Fibroblast of the aortic adventitia (primary cell): ENCODE results near the gene PDIK1L. TPM values are rescaled to one million over a fixed set of nuclear protein-coding genes. Genes with fewer than 3 reads are reported as not detected.

Experiments used
- DNase-seq: peaks from one replicate; pipeline ENCODE4 v3.0.0-alpha.2; 2010; ENCODE audit warnings: low read depth
- H3K4me3 ChIP-seq: 2 replicates; pipeline ENCODE4 v1.5.1; 2011; ENCODE audit warnings: low read depth, mild to moderate bottlenecking, control low read depth, low read length, moderate library complexity
- CTCF ChIP-seq: IDR thresholded peaks from 2 replicates; pipeline ENCODE4 v1.5.1; 2011; ENCODE audit warnings: mild to moderate bottlenecking, low read length, control low read depth, inconsistent platforms; ENCODE audit not compliant: insufficient read depth
- total RNA-seq: library from RNA; depleted of rRNA; stranded (reverse); fragments of >200 nt; gene quantifications from 2 replicates; pipeline ENCODE4 v1.2.3, GENCODE V29; 2012; ENCODE audit warnings: low replicate concordance

Gene PDIK1L
- total RNA-seq, 1 donor: 10.1 TPM

DNA sequence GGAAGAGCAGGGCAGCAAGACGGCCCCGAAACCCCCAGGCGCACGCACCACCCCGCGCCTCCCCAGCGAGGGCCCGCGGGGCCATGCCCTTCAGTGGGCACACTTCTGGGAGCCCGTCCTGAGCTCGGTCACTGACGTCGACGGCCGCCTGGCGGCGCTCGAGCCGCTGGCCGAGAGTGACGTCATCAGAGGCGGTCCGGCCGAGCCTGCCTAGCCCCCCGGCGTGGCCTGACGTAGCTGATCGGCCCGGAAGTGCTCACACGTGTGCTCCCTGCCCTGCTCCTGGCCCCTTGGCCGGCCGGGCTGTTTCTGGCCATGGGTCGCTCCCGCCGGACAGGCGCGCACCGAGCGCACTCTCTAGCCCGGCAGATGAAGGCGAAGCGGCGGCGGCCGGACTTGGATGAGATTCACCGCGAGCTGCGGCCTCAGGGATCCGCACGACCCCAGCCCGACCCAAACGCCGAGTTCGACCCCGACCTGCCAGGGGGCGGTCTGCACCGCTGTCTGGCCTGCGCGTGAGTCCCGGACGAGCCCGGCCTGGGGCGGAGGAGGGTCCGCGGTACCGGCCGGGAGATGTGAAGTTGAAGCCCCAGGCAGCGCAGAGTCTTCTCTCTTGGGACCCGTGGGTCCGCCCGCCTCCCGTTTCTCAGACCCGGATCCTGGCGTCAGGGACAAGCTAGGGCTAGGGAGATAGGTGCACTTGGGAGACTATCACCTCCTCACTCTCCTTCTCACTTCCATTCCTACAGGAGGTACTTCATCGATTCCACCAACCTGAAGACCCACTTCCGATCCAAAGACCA, 58.2 kb downstream of the PDIK1L start, which contains the start of gene ZNF593:
Gene ZNF593 (plus strand): TSS at position 240 of the 803 bp plus-strand sequence. CDS start 76 bp downstream, at position 316.
- peak within 1 kb of the TSS; percentile 89 for H3K4me3 ChIP-seq
- DNase-seq: peak; percentile 87
- TF ChIP-seq CTCF: peak; percentile 82

DNA sequence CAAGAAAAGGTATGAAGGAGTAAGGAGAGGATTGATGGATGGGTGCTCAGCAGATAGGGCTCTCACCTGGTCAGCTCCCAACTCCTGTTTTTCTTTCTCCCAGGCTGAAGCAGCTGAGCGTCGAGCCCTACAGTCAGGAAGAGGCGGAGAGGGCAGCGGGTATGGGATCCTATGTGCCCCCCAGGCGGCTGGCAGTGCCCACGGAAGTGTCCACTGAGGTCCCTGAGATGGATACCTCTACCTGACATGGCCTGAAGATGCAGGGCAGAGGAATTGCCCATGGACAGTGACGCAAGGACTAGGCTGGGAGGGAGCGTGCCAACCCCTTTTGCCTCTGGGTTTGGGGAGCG, 58.8 kb downstream of the PDIK1L start:
- no peak for DNase-seq
- peak overlapping the region; percentile 89 for H3K4me3 ChIP-seq
- TF ChIP-seq CTCF: no peak

- no peak for DNase-seq
- peak within 1 kb of the TSS; percentile 89 for H3K4me3 ChIP-seq
- TF ChIP-seq CTCF: no peak
Measured at GRCh38 chr1:26171084-26172072, 59.8 kb downstream of the PDIK1L start, which contains the start of gene ZNF593OS. Gene ZNF593OS, minus strand, starts transcription at chr1:26171832. Its CDS starts 171 bp downstream, at chr1:26171661.

Other genes with a start within 250 kb of the PDIK1L start
- 2.8 and 6.9 TPM in 2 replicates for gene PAQR7, start 236.1 kb upstream of the PDIK1L start, total RNA-seq
- 89.5 and 137 TPM in 2 replicates for gene STMN1, start 205.4 kb upstream of the PDIK1L start, total RNA-seq
- gene PAFAH2, start 113.8 kb upstream of the PDIK1L start, total RNA-seq: 8.7 and 9.8 TPM in 2 replicates
- 0.18 and 0.74 TPM in 2 replicates for gene EXTL1, start 90.0 kb upstream of the PDIK1L start, total RNA-seq
- gene SLC30A2, start 65.7 kb upstream of the PDIK1L start, total RNA-seq: not detected in 2 replicates
- gene TRIM63, start 44.2 kb upstream of the PDIK1L start, total RNA-seq: 0.09 and 1.5 TPM in 2 replicates
- gene FAM110D, start 47.3 kb downstream of the PDIK1L start, total RNA-seq: not detected in 2 replicates
- gene C1orf232, start 57.1 kb downstream of the PDIK1L start, total RNA-seq: not detected in 2 replicates
- gene ZNF593, start 58.1 kb downstream of the PDIK1L start, total RNA-seq: 19.4 and 42.4 TPM in 2 replicates
- not detected in 2 replicates for gene ZNF593OS, start 60.0 kb downstream of the PDIK1L start, total RNA-seq
- 0.27 TPM in 1 of 2 replicates, not detected in the other for gene CNKSR1, start 65.7 kb downstream of the PDIK1L start, total RNA-seq
- not detected in 2 replicates for gene CATSPER4, start 78.8 kb downstream of the PDIK1L start, total RNA-seq
- gene CEP85, start 122.4 kb downstream of the PDIK1L start, total RNA-seq: 5.6 and 12.9 TPM in 2 replicates
- 18.1 and 114 TPM in 2 replicates for gene SH3BGRL3, start 168.3 kb downstream of the PDIK1L start, total RNA-seq
- 5.2 and 8.9 TPM in 2 replicates for gene UBXN11, start 194.8 kb downstream of the PDIK1L start, total RNA-seq
- gene CD52, start 206.1 kb downstream of the PDIK1L start, total RNA-seq: not detected in 2 replicates
- not detected in 2 replicates for gene CRYBG2, start 242.3 kb downstream of the PDIK1L start, total RNA-seq